A673 (cell line): ENCODE measurements around the gene THRB.

Source experiments
- CTCF ChIP-seq: fragments of 300-800, 200-600 bp; sonication (generic); conservative IDR thresholded peaks from 2 replicates; pipeline ENCODE4 v1.5.1; 2017; ENCODE audit warnings: low read depth, mild to moderate bottlenecking, antibody characterized with exemption, low read length, moderate library complexity, mixed read lengths
- EZH2 ChIP-seq: fragments of 200-600 bp; sonication (generic); IDR thresholded peaks from 2 replicates; pipeline ENCODE4 v1.6.1; 2017; ENCODE audit warnings: borderline replicate concordance, low read depth, mild to moderate bottlenecking, mixed read lengths, antibody characterized with exemption, low read length; ENCODE audit not compliant: poor library complexity, severe bottlenecking

GRCh38 chr3:24520976-24521419 lies 26.3 kb upstream of the THRB start:
- TF ChIP-seq CTCF: no peak
- no peak for TF ChIP-seq EZH2
